GM10847 (cell line): ENCODE measurements around the gene CAPN8.

Experiments
- POLR2A ChIP-seq: IDR thresholded peaks from 2 replicates; pipeline ENCODE4 v1.6.1; 2011; ENCODE audit not compliant: insufficient read length; ENCODE audit errors: extremely low read depth

Gene CAPN8

GRCh38 chr1:223508796-223509195 is 156.7 kb downstream of the CAPN8 start:
- TF ChIP-seq POLR2A = no peak

- no peak for TF ChIP-seq POLR2A
Observed at GRCh38 chr1:223504741-223505140, 160.8 kb downstream of the CAPN8 start.

GRCh38 chr1:223503348-223503747 is 162.2 kb downstream of the CAPN8 start:
- TF ChIP-seq POLR2A = no peak

- no peak for TF ChIP-seq POLR2A
Observed at GRCh38 chr1:223500560-223501425, 164.7 kb downstream of the CAPN8 start.

- TF ChIP-seq POLR2A = no peak
Observed at GRCh38 chr1:223496883-223497282, 168.6 kb downstream of the CAPN8 start.

- no peak for TF ChIP-seq POLR2A
Observed at GRCh38 chr1:223494926-223495645, 170.4 kb downstream of the CAPN8 start.

GRCh38 chr1:223492044-223492443 is 173.5 kb downstream of the CAPN8 start:
- TF ChIP-seq POLR2A = no peak
